ENCODE results near the gene CBARP. TPM values are rescaled to one million over a fixed set of nuclear protein-coding genes. Genes with fewer than 3 reads are reported as not detected.

The CBARP gene
- total RNA-seq, 2 experiments from 2014 or later: 0.09 to 0.13 TPM

- H3K4me3 ChIP-seq (ENCODE audit: low read depth, low read length, poor library complexity, severe bottlenecking): peak overlapping the region; percentile 78
Measured at GRCh38 chr19:1262623-1263123, 24.9 kb upstream of the CBARP start.

DNA sequence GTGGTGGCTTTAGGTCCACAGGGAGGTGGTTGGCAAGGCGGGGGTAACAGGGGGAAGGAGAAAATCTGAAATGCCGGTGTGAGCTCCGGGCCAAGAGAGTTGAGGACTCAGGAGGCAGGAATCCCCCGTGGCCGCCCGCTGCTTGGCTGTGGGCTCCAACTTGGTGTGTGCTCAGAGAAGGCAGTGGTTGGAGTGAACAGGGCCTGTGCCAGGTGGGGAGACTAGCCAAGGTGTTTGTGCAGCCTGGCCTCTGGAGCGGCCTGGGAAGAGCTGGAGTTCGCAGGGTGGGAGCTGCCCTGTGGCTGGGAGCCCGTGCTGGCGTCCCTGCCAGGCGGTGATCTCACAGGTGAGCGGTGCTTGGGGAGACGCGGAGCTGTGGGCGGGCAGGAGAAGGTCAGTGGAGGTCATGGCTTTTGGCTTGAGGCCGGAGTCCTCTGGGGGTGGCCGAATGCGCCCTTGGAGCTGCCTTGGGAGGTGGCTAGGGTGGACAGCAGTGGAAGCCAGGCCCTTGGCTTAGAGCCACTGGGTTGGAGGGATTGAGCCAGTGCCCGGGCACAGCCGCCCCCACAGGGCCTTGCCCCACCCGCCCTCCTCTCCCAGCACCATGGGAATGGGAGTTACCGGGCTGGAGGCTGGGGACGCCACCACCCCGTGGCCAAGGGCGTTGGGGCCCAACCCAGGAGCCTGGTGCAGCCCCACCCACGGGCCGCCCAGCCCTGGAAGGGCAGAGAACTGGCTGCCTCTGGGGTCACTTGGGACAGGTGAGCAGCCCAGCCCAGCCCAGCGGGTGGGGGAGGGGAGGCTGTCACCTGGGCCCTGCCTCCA, 24.2 kb upstream of the CBARP start:
- Histone ChIP-seq H3K4me2 (ENCODE audit: low read length) (peak overlapping the region; percentile 83), H3K9me3 (ENCODE audit: low read length) (no peaks in the 10 kb centered on the region), H3K36me3 (ENCODE audit: insufficient read depth, low read length) (peaks cover 19% of the 10 kb centered on the region), H4K20me1 (ENCODE audit: insufficient read depth, low read length) (no peaks in the 10 kb centered on the region), H2AFZ (ENCODE audit: low read length) (no peak overlapping the region), H3K4me1 (ENCODE audit: insufficient read depth, low read length, poor library complexity, severe bottlenecking) (peaks cover 80% of the 10 kb centered on the region), H3K79me2 (ENCODE audit: insufficient read depth, low read depth, low read length) (peaks cover 27% of the 10 kb centered on the region; the same call in 1 of the 2 replicates), H3K4me3 (ENCODE audit: low read depth, low read length, poor library complexity, severe bottlenecking) (peak overlapping the region; percentile 78), H3K9me2 (ENCODE audit: insufficient read depth, low read length) (no peaks in the 10 kb centered on the region), H3K27ac (ENCODE audit: low read depth, low read length, poor library complexity, severe bottlenecking) (peak overlapping the region; percentile 93)
- ChIA-PET CTCF (ENCODE audit: unreplicated experiment) (interaction anchor here (1.2 kb wide), 1 partner anchor 9 kb away, joined by 5 read pairs; no protein-coding TSS in a partner anchor), POLR2A (interaction anchor here (0.6 to 1.0 kb wide), 3 partner anchors 19 to 680 kb away, joined by 3 to 4 read pairs (median 3); no protein-coding TSS in a partner anchor)
- DNase-seq (ENCODE audit: low spot score): no peak
- no peak for TF ChIP-seq EZH2phosphoT487 (IDR thresholded peaks at IDR 0.05; ENCODE audit: borderline replicate concordance, low read depth, low read length)
- TF ChIP-seq, protein P1, sequence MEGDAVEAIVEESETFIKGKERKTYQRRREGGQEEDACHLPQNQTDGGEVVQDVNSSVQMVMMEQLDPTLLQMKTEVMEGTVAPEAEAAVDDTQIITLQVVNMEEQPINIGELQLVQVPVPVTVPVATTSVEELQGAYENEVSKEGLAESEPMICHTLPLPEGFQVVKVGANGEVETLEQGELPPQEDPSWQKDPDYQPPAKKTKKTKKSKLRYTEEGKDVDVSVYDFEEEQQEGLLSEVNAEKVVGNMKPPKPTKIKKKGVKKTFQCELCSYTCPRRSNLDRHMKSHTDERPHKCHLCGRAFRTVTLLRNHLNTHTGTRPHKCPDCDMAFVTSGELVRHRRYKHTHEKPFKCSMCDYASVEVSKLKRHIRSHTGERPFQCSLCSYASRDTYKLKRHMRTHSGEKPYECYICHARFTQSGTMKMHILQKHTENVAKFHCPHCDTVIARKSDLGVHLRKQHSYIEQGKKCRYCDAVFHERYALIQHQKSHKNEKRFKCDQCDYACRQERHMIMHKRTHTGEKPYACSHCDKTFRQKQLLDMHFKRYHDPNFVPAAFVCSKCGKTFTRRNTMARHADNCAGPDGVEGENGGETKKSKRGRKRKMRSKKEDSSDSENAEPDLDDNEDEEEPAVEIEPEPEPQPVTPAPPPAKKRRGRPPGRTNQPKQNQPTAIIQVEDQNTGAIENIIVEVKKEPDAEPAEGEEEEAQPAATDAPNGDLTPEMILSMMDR (conservative IDR thresholded peaks at IDR 0.05; ENCODE audit: low read length): no peak; the same call in 1 of the 2 replicates
- no TSS peak for BruUV-seq (replicated peaks)
- intact Hi-C loops (cut with micrococcal nuclease; ENCODE audit: unreplicated experiment): loop anchor here (1.0 to 10.0 kb wide), 2 partner anchors 9 to 237 kb away; partner anchors contain the start of genes CNN2, RNU6-2 and TMEM259

More at GRCh38 chr19:1262623-1263123, 24.9 kb upstream of the CBARP start:
- Histone ChIP-seq H3K9me3 (ENCODE audit: low read length) (no peaks in the 10 kb centered on the region), H3K4me1 (ENCODE audit: insufficient read depth, low read length, poor library complexity, severe bottlenecking) (peaks cover 83% of the 10 kb centered on the region), H3K79me2 (ENCODE audit: insufficient read depth, low read depth, low read length) (peaks cover 27% of the 10 kb centered on the region; the same call in 1 of the 2 replicates), H3K4me2 (ENCODE audit: low read length) (peak overlapping the region; percentile 83), H2AFZ (ENCODE audit: low read length) (no peak overlapping the region), H3K27ac (ENCODE audit: low read depth, low read length, poor library complexity, severe bottlenecking) (peak overlapping the region; percentile 93), H3K9me2 (ENCODE audit: insufficient read depth, low read length) (no peaks in the 10 kb centered on the region), H4K20me1 (ENCODE audit: insufficient read depth, low read length) (no peaks in the 10 kb centered on the region), H3K36me3 (ENCODE audit: insufficient read depth, low read length) (peaks cover 14% of the 10 kb centered on the region; the same call in 1 of the 2 replicates)
- intact Hi-C loops (cut with micrococcal nuclease; ENCODE audit: unreplicated experiment): loop anchor here (10.0 kb wide), 1 partner anchor 238 kb away; the partner anchor contains the start of genes CNN2, RNU6-2 and TMEM259
- no TSS peak for BruUV-seq (replicated peaks)
- DNase-seq (ENCODE audit: low spot score): peak; percentile 32
- TF ChIP-seq, protein P1 (conservative IDR thresholded peaks at IDR 0.05; ENCODE audit: low read length): no peak
- no peak for TF ChIP-seq EZH2phosphoT487 (IDR thresholded peaks at IDR 0.05; ENCODE audit: borderline replicate concordance, low read depth, low read length)
- POLR2A ChIA-PET: interaction anchor here (0.6 to 1.0 kb wide), 2 partner anchors 19 to 152 kb away, joined by 3 to 4 read pairs; no protein-coding TSS in a partner anchor
- CTCF ChIA-PET (ENCODE audit: unreplicated experiment): interaction anchor here (1.2 kb wide), 1 partner anchor 10 kb away, joined by 5 read pairs; no protein-coding TSS in a partner anchor

Data from OCI-LY7 (cell line).